Epithelial cell of proximal tubule (primary cell): ENCODE measurements around the gene TP53I11. TPM values are rescaled to one million over a fixed set of nuclear protein-coding genes. Genes with fewer than 3 reads are reported as not detected.
A peak's percentile ranks its signal among the peaks of the same experiment; 100 is the strongest.

Experiments used
- DNase-seq: peaks from one replicate; pipeline ENCODE4 v3.0.0-alpha.2; 2011; ENCODE audit warnings: low read depth
- H3K4me3 ChIP-seq: 2 replicates; pipeline ENCODE4 v1.5.1; 2011; ENCODE audit warnings: low read depth, mild to moderate bottlenecking, low read length
- CTCF ChIP-seq: conservative IDR thresholded peaks from 2 replicates; pipeline ENCODE4 v1.5.1; 2012; ENCODE audit warnings: low read depth, mild to moderate bottlenecking, low read length
- total RNA-seq: library from RNA; depleted of rRNA; stranded (reverse); fragments of >200 nt; gene quantifications from 2 replicates; pipeline ENCODE4 v1.2.3, GENCODE V29; 2015

TP53I11 gene
- total RNA-seq, 1 donor from 2014 or later: 34.4 TPM

GRCh38 chr11:44901120-44901633, 49.5 kb downstream of the TP53I11 start:
- no peak for TF ChIP-seq CTCF
- no peak overlapping the region for H3K4me3 ChIP-seq
- DNase-seq: no peak

- DNase-seq: no peak
- H3K4me3 ChIP-seq: no peak overlapping the region
- no peak for TF ChIP-seq CTCF
Measured at GRCh38 chr11:44899959-44900358, 50.7 kb downstream of the TP53I11 start.

GRCh38 chr11:44893846-44894617, 56.7 kb downstream of the TP53I11 start:
- TF ChIP-seq CTCF: peak; percentile 91
- no peak for DNase-seq

GRCh38 chr11:44893308-44893822, 57.3 kb downstream of the TP53I11 start:
- DNase-seq: no peak
- no peak overlapping the region for H3K4me3 ChIP-seq
- no peak for TF ChIP-seq CTCF

More at GRCh38 chr11:44893846-44894617, 56.7 kb downstream of the TP53I11 start:
- H3K4me3 ChIP-seq: no peak overlapping the region

GRCh38 chr11:44892843-44893242, 57.8 kb downstream of the TP53I11 start:
- no peak for DNase-seq
- H3K4me3 ChIP-seq: no peak overlapping the region
- no peak for TF ChIP-seq CTCF

- no peak for TF ChIP-seq CTCF
- no peak overlapping the region for H3K4me3 ChIP-seq
- no peak for DNase-seq
Measured at GRCh38 chr11:44889266-44889665, 61.4 kb downstream of the TP53I11 start.
